ENCODE measurements around the gene DEPP1. TPM values are rescaled to one million over a fixed set of nuclear protein-coding genes. Genes with fewer than 3 reads are reported as not detected.
A peak's percentile ranks its signal among the peaks of the same experiment; 100 is the strongest.

The DEPP1 gene
- total and polyA plus RNA-seq, 2 of the 13 experiments (the other 11 are each of a cell fraction or from before 2014, with no cell fraction given), result 14.8 to 270 TPM

DNA sequence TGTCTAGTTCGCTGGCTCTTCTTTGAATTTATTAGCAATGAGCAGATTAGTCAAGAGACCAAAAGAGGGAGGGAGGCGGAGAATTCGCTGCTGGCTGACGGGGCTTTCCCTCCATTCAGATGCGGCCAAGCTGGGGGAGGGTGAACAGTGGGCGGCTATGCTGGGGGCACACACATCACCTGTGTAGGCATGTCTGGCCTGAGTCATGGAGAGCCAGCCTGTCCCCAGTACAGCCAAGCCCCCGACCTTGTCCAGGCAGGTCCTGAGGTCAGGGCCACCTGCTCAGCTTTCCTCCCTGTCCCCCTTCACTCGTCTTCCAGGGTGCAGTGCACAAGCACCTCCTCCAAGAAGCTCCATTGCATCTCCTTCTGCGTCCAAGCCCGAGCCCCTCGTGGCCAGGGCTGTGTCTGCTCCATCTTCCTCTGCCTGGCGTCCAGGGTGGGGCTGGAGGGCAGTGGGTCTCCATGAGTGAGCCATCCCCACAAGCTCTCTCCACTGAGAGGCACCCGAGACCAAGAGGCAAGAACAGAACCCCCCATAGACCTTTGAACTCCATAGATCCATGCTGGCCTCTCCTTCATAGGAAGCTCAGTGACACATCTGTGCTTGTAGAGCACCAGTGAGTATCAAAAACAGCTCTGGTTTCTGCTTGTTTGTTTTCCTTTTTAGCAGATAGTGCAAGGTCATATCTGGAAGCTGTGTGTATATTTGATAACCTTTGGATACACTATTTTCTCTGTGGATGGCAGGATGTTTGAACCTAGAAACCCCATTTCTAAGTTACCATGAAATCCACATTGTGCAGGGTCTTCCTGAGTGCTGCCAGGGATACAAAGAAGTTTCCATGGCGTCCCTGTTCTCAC is 1.9 kb upstream of the DEPP1 start (continued):
- TF ChIP-seq DR1 (CRISPR knock-in tag; IDR thresholded peaks at IDR 0.05) (no peak), HCFC1 (IDR thresholded peaks at IDR 0.05; ENCODE audit: low read depth, low read length) (no peak), HIVEP1 (CRISPR knock-in tag; IDR thresholded peaks at IDR 0.05) (no peak; the same call in 1 of the 2 replicates), ZNF333 (CRISPR knock-in tag; IDR thresholded peaks at IDR 0.05; ENCODE audit: borderline replicate concordance) (no peak), ARNTL (CRISPR knock-in tag; IDR thresholded peaks at IDR 0.05) (peak; percentile 63), SRSF4 (IDR thresholded peaks at IDR 0.05; ENCODE audit: low read depth, low read length, poor library complexity, severe bottlenecking) (no peak), ZNF790 (CRISPR knock-in tag; IDR thresholded peaks at IDR 0.05; ENCODE audit: borderline replicate concordance) (no peak), PTBP1 (IDR thresholded peaks at IDR 0.05; ENCODE audit: low read depth, low read length, poor library complexity, severe bottlenecking) (no peak), FLYWCH1 (CRISPR knock-in tag; IDR thresholded peaks at IDR 0.05) (no peak), SOX13 (IDR thresholded peaks at IDR 0.05) (no peak), SOX13 (CRISPR knock-in tag; conservative IDR thresholded peaks at IDR 0.05 in 1 of 2, IDR thresholded peaks at IDR 0.05 in 1 of 2) (peak in 1 of 2 experiments; percentile 85; a peak in 2 of 4 replicates), ZNF121 (CRISPR knock-in tag; IDR thresholded peaks at IDR 0.05) (no peak), TMF1 (CRISPR knock-in tag; IDR thresholded peaks at IDR 0.05; ENCODE audit: low read depth) (no peak; the same call in 1 of the 2 replicates), MEIS2 (CRISPR knock-in tag; IDR thresholded peaks at IDR 0.05) (peak; percentile 84; the same call in 1 of the 2 replicates), JUN (CRISPR knock-in tag; IDR thresholded peaks at IDR 0.05) (peak; percentile 77), FOXK1 (CRISPR knock-in tag; IDR thresholded peaks at IDR 0.05; ENCODE audit: borderline replicate concordance, low read depth) (peak; percentile 66; the same call in 1 of the 2 replicates), KAT7 (CRISPR knock-in tag; IDR thresholded peaks at IDR 0.05; ENCODE audit: borderline replicate concordance) (peak; percentile 12; the same call in 1 of the 2 replicates), EHMT2 (IDR thresholded peaks at IDR 0.05; ENCODE audit: borderline replicate concordance, low read depth, low read length) (0 out of 2 replicates have a peak, but pooled peaks have one; percentile 51), NONO (IDR thresholded peaks at IDR 0.05) (no peak), NONO (CRISPR knock-in tag; conservative IDR thresholded peaks at IDR 0.05) (peak; percentile 38), ZNF780A (CRISPR knock-in tag; IDR thresholded peaks at IDR 0.05) (no peak), SKI (IDR thresholded peaks at IDR 0.05; ENCODE audit: partially characterized antibody) (no peak), ZNF451 (CRISPR knock-in tag; IDR thresholded peaks at IDR 0.05) (no peak; the same call in 1 of the 2 replicates), TAF1 (CRISPR knock-in tag; IDR thresholded peaks at IDR 0.05) (peak; percentile 50; the same call in 1 of the 2 replicates), ZNF33A (CRISPR knock-in tag; IDR thresholded peaks at IDR 0.05; ENCODE audit: borderline replicate concordance) (no peak), ZNF354B (CRISPR knock-in tag; IDR thresholded peaks at IDR 0.05) (no peak)
- TF ChIP-seq, protein P1, sequence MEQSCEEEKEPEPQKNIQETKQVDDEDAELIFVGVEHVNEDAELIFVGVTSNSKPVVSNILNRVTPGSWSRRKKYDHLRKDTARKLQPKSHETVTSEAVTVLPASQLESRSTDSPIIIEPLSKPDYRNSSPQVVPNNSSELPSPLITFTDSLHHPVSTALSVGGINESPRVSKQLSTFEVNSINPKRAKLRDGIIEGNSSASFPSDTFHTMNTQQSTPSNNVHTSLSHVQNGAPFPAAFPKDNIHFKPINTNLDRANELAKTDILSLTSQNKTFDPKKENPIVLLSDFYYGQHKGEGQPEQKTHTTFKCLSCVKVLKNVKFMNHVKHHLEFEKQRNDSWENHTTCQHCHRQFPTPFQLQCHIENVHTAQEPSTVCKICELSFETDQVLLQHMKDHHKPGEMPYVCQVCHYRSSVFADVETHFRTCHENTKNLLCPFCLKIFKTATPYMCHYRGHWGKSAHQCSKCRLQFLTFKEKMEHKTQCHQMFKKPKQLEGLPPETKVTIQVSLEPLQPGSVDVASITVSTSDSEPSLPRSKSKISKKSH (CRISPR knock-in tag; IDR thresholded peaks at IDR 0.05; ENCODE audit: borderline replicate concordance), result peak; percentile 48; the same call in 1 of the 2 replicates
- TF ChIP-seq, protein P2, sequence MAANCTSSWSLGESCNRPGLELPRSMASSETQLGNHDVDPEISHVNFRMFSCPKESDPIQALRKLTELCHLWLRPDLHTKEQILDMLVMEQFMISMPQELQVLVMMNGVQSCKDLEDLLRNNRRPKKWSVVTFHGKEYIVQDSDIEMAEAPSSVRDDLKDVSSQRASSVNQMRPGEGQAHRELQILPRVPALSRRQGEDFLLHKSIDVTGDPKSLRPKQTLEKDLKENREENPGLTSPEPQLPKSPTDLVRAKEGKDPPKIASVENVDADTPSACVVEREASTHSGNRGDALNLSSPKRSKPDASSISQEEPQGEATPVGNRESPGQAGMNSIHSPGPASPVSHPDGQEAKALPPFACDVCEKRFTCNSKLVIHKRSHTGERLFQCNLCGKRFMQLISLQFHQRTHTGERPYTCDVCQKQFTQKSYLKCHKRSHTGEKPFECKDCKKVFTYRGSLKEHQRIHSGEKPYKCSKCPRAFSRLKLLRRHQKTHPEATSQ (CRISPR knock-in tag; IDR thresholded peaks at IDR 0.05; ENCODE audit: borderline replicate concordance), result no peak
